Measurements from ENCODE around the gene NDUFS7.

The NDUFS7 gene

GRCh38 chr19:1399745-1400144, 16.0 kb downstream of the NDUFS7 start:
- DNase-seq (ENCODE audit: extremely low read depth in 1 of 2, low read depth in 1 of 2), result no peak

DNA sequence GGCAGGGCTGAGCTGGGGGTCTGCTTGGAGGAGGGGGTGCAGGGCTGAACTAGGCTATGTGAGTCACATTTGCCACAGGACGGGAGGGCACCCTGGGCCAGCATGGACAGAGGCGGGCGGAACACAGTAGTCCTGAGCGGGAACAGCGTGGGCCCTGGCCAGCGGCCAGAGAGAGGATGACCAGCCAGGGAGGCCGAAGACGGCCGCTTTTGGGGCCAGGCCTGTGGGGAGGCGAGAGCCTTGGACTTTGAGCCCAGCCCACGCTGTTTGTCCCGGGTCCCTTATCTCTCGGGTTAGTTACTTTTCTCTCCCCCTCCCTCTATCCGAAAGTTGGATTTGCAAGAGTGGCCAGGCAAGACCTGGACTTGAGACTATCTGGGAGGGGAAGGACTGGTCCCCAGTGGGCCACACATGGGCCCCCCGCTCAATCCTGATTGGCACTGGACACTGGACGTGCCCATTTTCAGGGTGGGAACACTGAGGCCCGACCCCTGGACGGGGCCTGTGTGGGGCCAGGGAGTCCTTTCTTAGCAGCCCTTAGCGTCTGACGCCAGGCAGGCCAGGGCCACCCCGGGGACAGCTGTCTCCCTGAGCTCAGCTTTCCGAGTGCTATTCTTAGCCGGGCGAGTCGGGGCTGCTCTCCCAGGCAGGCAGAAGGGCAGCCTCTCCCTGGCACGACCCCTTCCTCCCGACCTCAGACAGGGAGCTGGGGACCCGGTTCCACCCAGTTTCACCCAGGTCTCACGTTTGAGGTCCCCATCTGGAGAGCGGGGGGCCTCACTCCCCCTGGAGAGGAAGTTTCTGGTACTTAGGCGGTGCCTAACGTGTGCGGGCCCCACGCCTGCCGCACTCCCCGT, 16.8 kb downstream of the NDUFS7 start:
- no peak for DNase-seq (ENCODE audit: extremely low read depth in 1 of 2, low read depth in 1 of 2)

GRCh38 chr19:1401138-1401888, 17.6 kb downstream of the NDUFS7 start, which contains the start of gene GAMT:
TSS of gene GAMT (minus strand) at chr19:1401542. CDS start at chr19:1401476, 66 bp downstream.
- DNase-seq (ENCODE audit: extremely low read depth in 1 of 2, low read depth in 1 of 2), result peak in 1 of 2 donors; percentile 47

- DNase-seq (ENCODE audit: extremely low read depth in 1 of 2, low read depth in 1 of 2), result no peak
These were observed 18.1 kb downstream of the NDUFS7 start for GRCh38 chr19:1401889-1402217.

GRCh38 chr19:1402411-1403070, 18.8 kb downstream of the NDUFS7 start:
- DNase-seq (ENCODE audit: extremely low read depth in 1 of 2, low read depth in 1 of 2), result no peak

- DNase-seq (ENCODE audit: extremely low read depth in 1 of 2, low read depth in 1 of 2), result peak; percentile 96 to 99
These were observed 23.2 kb downstream of the NDUFS7 start for GRCh38 chr19:1406774-1407527.

GRCh38 chr19:1407528-1408299, 24.0 kb downstream of the NDUFS7 start, which contains the start of gene DAZAP1:
TSS of gene DAZAP1 (plus strand) at chr19:1407586. CDS start at chr19:1407774, 188 bp downstream.
- peak in 1 of 2 donors; percentile 37 for DNase-seq (ENCODE audit: extremely low read depth in 1 of 2, low read depth in 1 of 2)

GRCh38 chr19:1408300-1409203, 24.8 kb downstream of the NDUFS7 start:
- DNase-seq (ENCODE audit: extremely low read depth in 1 of 2, low read depth in 1 of 2), result peak; percentile 19 to 40

DNA sequence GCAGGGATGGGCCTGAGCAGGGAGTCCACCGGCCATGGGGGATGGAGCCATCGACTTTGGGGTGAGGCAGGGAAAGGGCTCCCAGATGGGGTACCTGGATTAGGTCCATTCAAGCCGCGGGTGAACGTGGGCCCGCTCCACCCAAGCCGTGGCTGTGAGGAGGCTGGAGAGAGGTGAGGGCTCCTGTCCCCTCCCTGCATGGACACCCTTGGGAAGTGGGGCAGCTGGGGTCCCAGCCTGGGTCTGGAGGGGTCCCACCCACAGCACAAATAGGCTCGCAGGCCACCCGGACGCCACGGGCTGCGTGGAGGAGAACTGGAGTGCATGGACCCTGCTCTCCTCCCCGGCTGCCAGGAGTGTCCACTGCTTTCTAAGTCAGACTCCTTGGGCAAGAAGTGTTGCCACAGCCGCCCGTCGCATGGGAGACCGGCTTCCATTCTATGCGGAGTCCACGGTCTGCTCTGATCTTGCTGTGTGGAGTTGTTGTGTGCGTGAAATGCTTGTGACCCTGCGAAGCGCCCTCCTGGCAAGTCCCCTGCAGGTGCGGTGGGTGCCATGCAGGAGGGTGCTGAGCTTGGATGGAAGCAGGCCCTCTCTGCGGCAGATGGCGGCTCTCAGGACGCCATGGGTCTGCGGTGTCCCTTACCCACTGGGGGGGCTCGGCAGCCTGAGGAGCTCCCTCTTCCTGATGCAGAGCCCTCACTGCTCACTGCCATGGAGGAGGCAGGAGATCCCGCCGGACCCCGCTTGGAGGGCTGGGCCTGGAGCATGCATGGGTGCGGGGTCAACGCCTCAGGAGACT, 25.7 kb downstream of the NDUFS7 start:
- DNase-seq (ENCODE audit: extremely low read depth in 1 of 2, low read depth in 1 of 2), result no peak

GRCh38 chr19:1410136-1410786, 26.6 kb downstream of the NDUFS7 start:
- no peak for DNase-seq (ENCODE audit: extremely low read depth in 1 of 2, low read depth in 1 of 2)

GRCh38 chr19:1410789-1411188, 27.1 kb downstream of the NDUFS7 start:
- DNase-seq (ENCODE audit: extremely low read depth in 1 of 2, low read depth in 1 of 2), result no peak

DNA sequence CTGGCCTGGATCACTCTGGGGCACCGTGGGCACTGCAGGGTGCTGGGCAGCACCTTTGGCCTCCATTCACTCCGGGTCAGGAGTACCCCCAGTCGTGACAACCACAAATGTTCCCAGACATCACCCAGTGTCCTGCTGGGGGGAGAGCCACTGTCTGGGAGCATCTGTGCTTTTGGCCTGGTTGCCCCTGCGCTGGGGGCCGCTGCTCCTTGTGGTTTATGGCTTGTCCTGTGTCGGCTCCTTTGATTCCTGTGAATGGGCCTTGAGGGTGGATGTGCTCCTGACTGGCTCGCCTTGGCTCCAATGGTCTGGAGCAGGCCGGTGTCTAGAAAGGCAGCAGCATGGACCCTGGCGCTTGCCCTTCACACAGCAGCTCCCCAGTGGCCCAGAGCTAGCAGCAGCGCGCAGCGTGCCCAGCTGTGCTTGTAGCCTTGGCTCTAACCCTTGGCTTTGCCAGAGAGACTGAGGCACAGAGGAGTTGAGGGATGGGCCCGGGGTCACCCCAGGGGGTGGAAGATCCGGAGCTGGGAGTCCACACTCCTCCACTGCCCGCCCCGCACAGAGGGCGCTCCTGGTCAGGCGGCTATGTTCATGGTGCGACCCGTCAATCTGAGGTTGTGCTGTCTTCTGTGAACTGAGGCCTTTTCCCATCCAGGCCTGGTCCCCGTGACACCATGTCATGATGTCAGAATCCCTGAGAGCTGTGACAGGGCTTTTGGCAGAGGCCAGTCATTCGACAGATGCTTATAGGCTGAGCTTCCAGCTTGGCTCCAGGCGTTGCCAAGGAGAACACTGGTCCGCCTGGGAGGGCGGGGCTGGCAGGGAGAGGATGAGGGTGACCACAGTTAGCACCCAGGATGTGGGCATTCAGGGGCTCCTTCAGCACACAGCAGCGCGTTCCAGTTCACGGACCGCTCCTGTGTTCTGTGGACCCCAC, 27.8 kb downstream of the NDUFS7 start:
- DNase-seq (ENCODE audit: extremely low read depth in 1 of 2, low read depth in 1 of 2), result no peak

GRCh38 chr19:1412323-1412923, 28.7 kb downstream of the NDUFS7 start:
- DNase-seq (ENCODE audit: extremely low read depth in 1 of 2, low read depth in 1 of 2), result no peak

- no peak for DNase-seq (ENCODE audit: extremely low read depth in 1 of 2, low read depth in 1 of 2)
These were observed 29.5 kb downstream of the NDUFS7 start for GRCh38 chr19:1412995-1413800.

Measured in activated CD8-positive, alpha-beta memory T cell treated with anti-CD3 and anti-CD28 coated beads for 1 hour (primary cell).